Stimulated activated CD8-positive, alpha-beta memory T cell treated with anti-CD3 and anti-CD28 coated beads, Interleukin-7, amount 100 ng/mL, for 48 hours (primary cell): ENCODE results near the gene FAM124A.

Experiments
- DNase-seq, 2 donors: peaks; one replicate each; pipeline ENCODE4 v3.0.0-alpha.2; 2020; ENCODE audit warnings: low read depth in 1 of 2; ENCODE audit errors: extremely low read depth in 1 of 2

FAM124A gene

GRCh38 chr13:51332566-51333361, 110.6 kb downstream of the FAM124A start:
- no peak for DNase-seq

GRCh38 chr13:51333421-51333820, 111.2 kb downstream of the FAM124A start:
- DNase-seq = no peak

GRCh38 chr13:51333826-51334225, 111.6 kb downstream of the FAM124A start:
- no peak for DNase-seq
